GM12878 (cell line): ENCODE measurements around the gene FOXJ3. TPM values are rescaled to one million over a fixed set of nuclear protein-coding genes. Genes with fewer than 3 reads are reported as not detected.

Experiments used
- ATAC-seq: fragments of 200-7000 bp; cut with Tn5 transposase; 3 replicates; pipeline ENCODE4 v1.9.1; 2020; ENCODE audit warnings: mild to moderate bottlenecking, moderate library complexity
- BruUV-seq: library from RNA; stranded (reverse); fragments of 400-500 nt; replicated peaks from 2 replicates; lab custom pipeline; 2021; lab: Mats Ljungman, UMichigan
- CTCF ChIA-PET: fragments of 300-600 bp; sonication (Branson Sonifier 250); formaldehyde crosslinking; extraction: SDS; loops from one replicate; lab custom pipeline; 2021; ENCODE audit warnings: inconsistent platforms; lab: Yijun Ruan, JAX
- POLR2A ChIA-PET: fragments of 350-600 bp; formaldehyde crosslinking; extraction: SDS; loops from one replicate; lab custom pipeline; 2021; ENCODE audit warnings: inconsistent platforms; lab: Charles Lee
- RAD21 ChIA-PET: fragments of 300-600 bp; sonication (Branson Sonifier 250); formaldehyde crosslinking; loops from one replicate; lab custom pipeline; 2023; ENCODE audit warnings: antibody characterized with exemption; ENCODE audit not compliant: unreplicated experiment; lab: Charles Lee
- SMC1A ChIA-PET: fragments of 300-600 bp; sonication (Branson Sonifier 250); formaldehyde crosslinking; loops from one replicate; lab custom pipeline; 2023; ENCODE audit not compliant: unreplicated experiment, uncharacterized antibody; lab: Charles Lee
- DNase-seq: peaks from one replicate; pipeline ENCODE4 v3.0.0-alpha.2; 2011; ENCODE audit warnings: low read depth, low spot score
- FAIRE-seq: peaks from 3 replicates; lab custom pipeline; 2011; peaks lifted over from hg19 to GRCh38; lab: Jason Lieb, UNC
- H2AFZ ChIP-seq: 2 replicates; pipeline ENCODE4 v1.6.0; 2011; ENCODE audit warnings: low read depth, low read length, control low read depth; ENCODE audit not compliant: control insufficient read depth
- H3K27ac ChIP-seq: 2 replicates; pipeline ENCODE4 v1.5.1; 2011; ENCODE audit warnings: control low read depth; ENCODE audit not compliant: control insufficient read depth, insufficient read depth
- H3K27me3 ChIP-seq, 2 experiments: replicated peaks in 1 of 2; 2 replicates each; pipeline versions ENCODE4 v1.6.0 to v1.6.1; 2011; ENCODE audit warnings: low read length in 1 of 2; ENCODE audit not compliant: control insufficient read depth in 2 of 2, insufficient read depth in 2 of 2
- H3K36me3 ChIP-seq, 2 experiments: 2 replicates each; pipeline ENCODE4 v1.5.1; 2011; ENCODE audit warnings: low read length in 1 of 2; ENCODE audit not compliant: control insufficient read depth in 2 of 2, insufficient read depth in 2 of 2
- H3K4me1 ChIP-seq: 2 replicates; pipeline ENCODE4 v1.6.1; 2011; ENCODE audit warnings: mild to moderate bottlenecking, low read length, moderate library complexity, mixed read lengths; ENCODE audit not compliant: control insufficient read depth, insufficient read depth
- H3K4me2 ChIP-seq: 2 replicates; pipeline ENCODE4 v1.6.0; 2011; ENCODE audit warnings: control low read depth; ENCODE audit not compliant: control insufficient read depth, insufficient read depth
- H3K4me3 ChIP-seq: fragments of 200-600 bp; sonication (generic); 2 replicates; pipeline ENCODE4 v1.5.1; 2016
- H3K79me2 ChIP-seq: 2 replicates; pipeline ENCODE4 v1.6.0; 2011; ENCODE audit warnings: low read length; ENCODE audit not compliant: control insufficient read depth, insufficient read depth
- H3K9ac ChIP-seq: 2 replicates; pipeline ENCODE4 v1.8.0; 2011; ENCODE audit warnings: low read length, control low read depth, mixed read lengths; ENCODE audit not compliant: control insufficient read depth, insufficient read depth
- H3K9me3 ChIP-seq: replicated peaks from 3 replicates; pipeline ENCODE4 v1.5.1; 2011; ENCODE audit warnings: mild to moderate bottlenecking, low read length; ENCODE audit not compliant: control insufficient read depth, insufficient read depth
- H4K20me1 ChIP-seq: 2 replicates; pipeline ENCODE4 v1.6.0; 2011; ENCODE audit not compliant: control insufficient read depth, insufficient read depth
- ATF7 ChIP-seq: fragments of 450-650 bp; IDR thresholded peaks from 2 replicates; pipeline ENCODE4 v1.6.1; 2016; ENCODE audit warnings: low read depth, mild to moderate bottlenecking
- REST ChIP-seq: IDR thresholded peaks from 2 replicates; pipeline ENCODE4 v1.6.1; 2012; ENCODE audit warnings: mild to moderate bottlenecking, low read depth, low read length
- SMAD5 ChIP-seq: IDR thresholded peaks from 2 replicates; pipeline ENCODE4 v1.6.1; 2016; ENCODE audit warnings: antibody characterized with exemption, low read depth
- STAT3 ChIP-seq: IDR thresholded peaks from 2 replicates; pipeline ENCODE4 v1.6.1; 2011; ENCODE audit warnings: low read depth, low read length, improper control_type of control experiment
- WGBS: methylation state at CpG from one replicate; pipeline ENCODE4 v1.1.6; 2016; ENCODE audit warnings: low lambda C conversion rate; ENCODE audit not compliant: insufficient replicate concordance, insufficient coverage; ENCODE audit errors: missing lambda C conversion rate; 5-methylcytosine and 5-hydroxymethylcytosine counted together
- in situ Hi-C: fragments of 300-500 bp; cut with MboI; formaldehyde crosslinking; loops from 9 replicates; pipeline ENCODE4 v1.14.3; 2018; ENCODE audit warnings: mixed read lengths
- intact Hi-C: fragments of 100-400 bp; cut with micrococcal nuclease; formaldehyde crosslinking; loops from one replicate; pipeline ENCODE4 v1.14.2; 2022; ENCODE audit not compliant: unreplicated experiment
- polyA plus RNA-seq, 11 experiments: library from polyadenylated mRNA; depleted of rRNA in 4 of 11; unstranded in 6 of 11; stranded (reverse) in 5 of 11; fragments of >200 nt; fragmentation: Nextera tagmentation in 4 of 11; fragmentation: Illumina TruSeq in 1 of 11; extraction: Ambion mirVana in 4 of 11; extraction: Trizol in 1 of 11; gene quantifications; 1 replicate in 1 of 11; 2 replicates in 10 of 11; pipeline versions ENCODE4 v1.2.1 to v1.2.3, GENCODE V29; 2011 to 2016; ENCODE audit warnings: inconsistent platforms in 2 of 11, missing spikeins in 2 of 11, low read depth in 1 of 11
- total RNA-seq, 4 experiments: library from RNA; depleted of rRNA in 3 of 4; stranded (reverse); fragments of >200 nt in 3 of 4; fragmentation: Illumina TruSeq in 1 of 4; extraction: Trizol in 1 of 4; gene quantifications; 2 replicates each; pipeline versions ENCODE4 v1.2.1 to v1.2.3, GENCODE V29; 2013 to 2021
- TF ChIP-seq, protein P1 (sequence below), 3 experiments: IDR thresholded peaks in 2 of 3; conservative IDR thresholded peaks in 1 of 3; 2 replicates each; pipeline ENCODE4 v1.5.1; 2011; ENCODE audit warnings: low read depth in 3 of 3, low read length in 3 of 3, mild to moderate bottlenecking in 3 of 3, control low read depth in 2 of 3, moderate library complexity in 2 of 3, inconsistent platforms in 1 of 3, mixed read lengths in 1 of 3; ENCODE audit not compliant: control insufficient read depth in 2 of 3, insufficient read depth in 1 of 3; ENCODE audit errors: extremely low read depth in 1 of 3

The FOXJ3 gene
- total and polyA plus RNA-seq, 10 of the 15 experiments (the other 5 are each of a cell fraction or from before 2014, with no cell fraction given), result 9.5 to 54.2 (median 24.7) TPM

GRCh38 chr1:42186152-42186551, 148.9 kb downstream of the FOXJ3 start:
- Histone ChIP-seq H3K27ac (no peak overlapping the region), H3K4me3 (no peak overlapping the region), H3K4me2 (no peak overlapping the region), H2AFZ (no peak overlapping the region), H3K36me3 (peaks cover 1 to 14% of the 10 kb centered on the region in 2 experiments), H3K9ac (no peak overlapping the region), H3K79me2 (no peaks in the 10 kb centered on the region), H3K9me3 (no peaks in the 10 kb centered on the region), H4K20me1 (no peaks in the 10 kb centered on the region), H3K4me1 (no peaks in the 10 kb centered on the region), H3K27me3 (no peaks in the 10 kb centered on the region)
- BruUV-seq, result no TSS peak
- POLR2A ChIA-PET, result no interaction called here
- in situ Hi-C loops, result no loop called here
- intact Hi-C loops, result no loop called here
- ATAC-seq (no peak), FAIRE-seq (no peak), DNase-seq (no peak)
- CTCF ChIA-PET, result interaction anchor here (1.7 to 4.9 kb wide), 2 partner anchors 12 to 14 kb away, joined by 5 to 32 read pairs; no protein-coding TSS in a partner anchor
- 94% methylated on average over 3 of the region's 3 CpGs for WGBS
- SMC1A ChIA-PET, result no interaction called here
- TF ChIP-seq ATF7 (no peak), REST (no peak)
- RAD21 ChIA-PET, result no interaction called here

GRCh38 chr1:42184616-42185015, 150.4 kb downstream of the FOXJ3 start:
- DNase-seq, result no peak
- in situ Hi-C loops (no loop called here), intact Hi-C loops (no loop called here)
- RAD21 ChIA-PET, result no interaction called here
- Histone ChIP-seq H3K27me3 (no peaks in the 10 kb centered on the region), H3K9me3 (no peaks in the 10 kb centered on the region), H3K4me3 (no peak overlapping the region), H4K20me1 (no peaks in the 10 kb centered on the region), H2AFZ (no peak overlapping the region), H3K27ac (no peak overlapping the region), H3K4me1 (no peaks in the 10 kb centered on the region), H3K36me3 (peaks cover 0 to 16% of the 10 kb centered on the region in 2 experiments), H3K9ac (no peak overlapping the region), H3K79me2 (no peaks in the 10 kb centered on the region), H3K4me2 (no peak overlapping the region)
- BruUV-seq, result no TSS peak
- POLR2A ChIA-PET, result no interaction called here
- WGBS, result 65% methylated on average over 3 of the region's 3 CpGs
- TF ChIP-seq, protein P1, sequence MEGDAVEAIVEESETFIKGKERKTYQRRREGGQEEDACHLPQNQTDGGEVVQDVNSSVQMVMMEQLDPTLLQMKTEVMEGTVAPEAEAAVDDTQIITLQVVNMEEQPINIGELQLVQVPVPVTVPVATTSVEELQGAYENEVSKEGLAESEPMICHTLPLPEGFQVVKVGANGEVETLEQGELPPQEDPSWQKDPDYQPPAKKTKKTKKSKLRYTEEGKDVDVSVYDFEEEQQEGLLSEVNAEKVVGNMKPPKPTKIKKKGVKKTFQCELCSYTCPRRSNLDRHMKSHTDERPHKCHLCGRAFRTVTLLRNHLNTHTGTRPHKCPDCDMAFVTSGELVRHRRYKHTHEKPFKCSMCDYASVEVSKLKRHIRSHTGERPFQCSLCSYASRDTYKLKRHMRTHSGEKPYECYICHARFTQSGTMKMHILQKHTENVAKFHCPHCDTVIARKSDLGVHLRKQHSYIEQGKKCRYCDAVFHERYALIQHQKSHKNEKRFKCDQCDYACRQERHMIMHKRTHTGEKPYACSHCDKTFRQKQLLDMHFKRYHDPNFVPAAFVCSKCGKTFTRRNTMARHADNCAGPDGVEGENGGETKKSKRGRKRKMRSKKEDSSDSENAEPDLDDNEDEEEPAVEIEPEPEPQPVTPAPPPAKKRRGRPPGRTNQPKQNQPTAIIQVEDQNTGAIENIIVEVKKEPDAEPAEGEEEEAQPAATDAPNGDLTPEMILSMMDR (IDR thresholded peaks at IDR 0.05 in 2 of 3, conservative IDR thresholded peaks at IDR 0.05 in 1 of 3; ENCODE audit: control insufficient read depth in 2 of 3, extremely low read depth in 1 of 3, insufficient read depth in 1 of 3, low read depth in 3 of 3, low read length in 3 of 3), result no peak
- no peak for TF ChIP-seq STAT3
- TF ChIP-seq SMAD5, result no peak
- CTCF ChIA-PET, result interaction anchor here (1.7 to 4.9 kb wide), 2 partner anchors 10 to 13 kb away, joined by 5 to 32 read pairs; no protein-coding TSS in a partner anchor
- ATAC-seq, result no peak
- FAIRE-seq, result no peak
- SMC1A ChIA-PET, result interaction anchor here (0.6 kb wide), 1 partner anchor 341 kb away, joined by 3 read pairs; no protein-coding TSS in a partner anchor
